Measurements from ENCODE around the gene CYSTM1. TPM values are rescaled to one million over a fixed set of nuclear protein-coding genes. Genes with fewer than 3 reads are reported as not detected.

The CYSTM1 gene
- total RNA-seq, 2 experiments from 2014 or later = 8.6 to 10.3 TPM

GRCh38 chr5:140286424-140286823, 111.4 kb downstream of the CYSTM1 start:
- no peak for DNase-seq
- ChIA-PET CTCF (no interaction called here), POLR2A (interaction anchor here (0.6 kb wide), 1 partner anchor 895 kb away, joined by 3 read pairs; no protein-coding TSS in a partner anchor)
- H3K27ac Mint-ChIP-seq = no peak overlapping the region
- no peak overlapping the region for H3K4me3 Mint-ChIP-seq
- H3K27me3 Mint-ChIP-seq = no peaks in the 10 kb centered on the region
- H3K4me1 Mint-ChIP-seq = peaks cover 31% of the 10 kb centered on the region
- no peaks in the 10 kb centered on the region for H3K9me3 Mint-ChIP-seq
- peaks cover 15% of the 10 kb centered on the region for H3K36me3 Mint-ChIP-seq (ENCODE audit: low read depth)

DNA sequence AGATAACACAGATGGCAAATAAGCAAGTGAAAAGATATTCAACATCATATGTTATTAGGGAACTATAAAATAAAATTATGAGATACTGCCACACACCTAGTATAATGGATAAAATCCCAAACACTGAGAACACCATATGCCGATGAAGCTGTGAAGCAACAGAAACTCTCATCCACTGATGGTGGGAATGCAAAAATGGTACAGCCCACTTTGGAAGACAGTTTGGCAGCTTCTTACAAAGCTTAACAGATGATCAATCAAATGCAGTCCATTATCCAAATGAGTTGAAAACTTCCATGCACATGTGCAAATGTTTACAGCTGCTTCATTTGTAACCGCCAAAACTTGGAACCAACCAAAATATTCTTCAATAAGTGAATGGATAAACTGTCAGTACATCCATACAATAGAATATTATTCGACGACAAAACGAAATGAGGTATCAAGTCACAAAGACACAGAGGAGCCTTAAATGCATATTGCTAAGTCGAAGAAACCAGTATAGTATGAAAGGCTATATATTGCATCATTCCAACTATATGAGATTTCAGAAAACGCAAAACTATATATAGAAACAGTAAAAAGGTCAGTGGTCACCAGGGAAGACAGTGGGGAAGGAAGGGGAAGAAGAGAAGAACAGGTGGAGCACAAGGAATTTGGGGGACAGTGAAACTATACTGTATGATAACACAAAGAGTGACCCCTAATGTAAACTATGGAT, 113.0 kb downstream of the CYSTM1 start:
- CTCF ChIA-PET = interaction anchor here (0.7 to 1.4 kb wide), 2 partner anchors 26 to 58 kb away, joined by 3 to 5 read pairs; partner anchors contain the start of gene HBEGF
- no peaks in the 10 kb centered on the region for H3K9me3 Mint-ChIP-seq
- no peak overlapping the region for H3K27ac Mint-ChIP-seq
- POLR2A ChIA-PET = no interaction called here
- DNase-seq = no peak
- H3K4me3 Mint-ChIP-seq = no peak overlapping the region
- peaks cover 17% of the 10 kb centered on the region for H3K36me3 Mint-ChIP-seq (ENCODE audit: low read depth)
- H3K4me1 Mint-ChIP-seq = peaks cover 39% of the 10 kb centered on the region
- H3K27me3 Mint-ChIP-seq = no peaks in the 10 kb centered on the region

- Mint-ChIP-seq H3K36me3 (ENCODE audit: low read depth) (peaks cover 25% of the 10 kb centered on the region), H3K4me1 (peaks cover 50% of the 10 kb centered on the region), H3K27me3 (no peaks in the 10 kb centered on the region), H3K27ac (no peak overlapping the region), H3K4me3 (no peak overlapping the region), H3K9me3 (no peaks in the 10 kb centered on the region)
- CTCF ChIA-PET = interaction anchor here (0.7 to 1.3 kb wide), 3 partner anchors 22 to 49 kb away, joined by 3 to 6 read pairs (median 4); no protein-coding TSS in a partner anchor
- POLR2A ChIA-PET = no interaction called here
- DNase-seq = no peak
Measured at GRCh38 chr5:140292212-140293036, 117.4 kb downstream of the CYSTM1 start.

Other genes starting within 250 kb of the CYSTM1 start
- gene NRG2, start 131.9 kb upstream of the CYSTM1 start, total RNA-seq = not detected
- gene PURA, start 61.1 kb upstream of the CYSTM1 start, total RNA-seq = 10 to 100 TPM; 15.5 to 15.7 TPM
- gene IGIP, start 49.3 kb upstream of the CYSTM1 start, total RNA-seq = 1 to 10 TPM; 5.1 to 5.3 TPM
- 10 to 100 TPM; 60.8 to 70.5 TPM for gene PFDN1, start 127.9 kb downstream of the CYSTM1 start, total RNA-seq
- 10 to 100 TPM; 13.7 to 15.4 TPM for gene HBEGF, start 171.4 kb downstream of the CYSTM1 start, total RNA-seq
- gene SLC4A9, start 185.0 kb downstream of the CYSTM1 start, total RNA-seq = under 1 TPM; 0.35 to 0.44 TPM
- gene ANKHD1, start 226.6 kb downstream of the CYSTM1 start, total RNA-seq = 100 to 1,000 TPM; 118 TPM